SU-DHL-6 (cell line): ENCODE results near the gene ZMYND8.

Experiments used
- CTCF ChIP-seq: fragments of 200-600 bp; sonication (generic); IDR thresholded peaks from one replicate; pipeline ENCODE4 v1.5.1; 2017; ENCODE audit warnings: antibody characterized with exemption, mild to moderate bottlenecking, low read length, moderate library complexity; ENCODE audit not compliant: insufficient read depth, poor library complexity, severe bottlenecking
- EZH2phosphoT487 ChIP-seq: fragments of 200-600 bp; sonication (generic), shearing (Covaris generic); conservative IDR thresholded peaks from 2 replicates; pipeline ENCODE4 v1.6.1; 2018; ENCODE audit warnings: mild to moderate bottlenecking, antibody characterized with exemption, low read length, moderate library complexity, mixed read lengths

DNA sequence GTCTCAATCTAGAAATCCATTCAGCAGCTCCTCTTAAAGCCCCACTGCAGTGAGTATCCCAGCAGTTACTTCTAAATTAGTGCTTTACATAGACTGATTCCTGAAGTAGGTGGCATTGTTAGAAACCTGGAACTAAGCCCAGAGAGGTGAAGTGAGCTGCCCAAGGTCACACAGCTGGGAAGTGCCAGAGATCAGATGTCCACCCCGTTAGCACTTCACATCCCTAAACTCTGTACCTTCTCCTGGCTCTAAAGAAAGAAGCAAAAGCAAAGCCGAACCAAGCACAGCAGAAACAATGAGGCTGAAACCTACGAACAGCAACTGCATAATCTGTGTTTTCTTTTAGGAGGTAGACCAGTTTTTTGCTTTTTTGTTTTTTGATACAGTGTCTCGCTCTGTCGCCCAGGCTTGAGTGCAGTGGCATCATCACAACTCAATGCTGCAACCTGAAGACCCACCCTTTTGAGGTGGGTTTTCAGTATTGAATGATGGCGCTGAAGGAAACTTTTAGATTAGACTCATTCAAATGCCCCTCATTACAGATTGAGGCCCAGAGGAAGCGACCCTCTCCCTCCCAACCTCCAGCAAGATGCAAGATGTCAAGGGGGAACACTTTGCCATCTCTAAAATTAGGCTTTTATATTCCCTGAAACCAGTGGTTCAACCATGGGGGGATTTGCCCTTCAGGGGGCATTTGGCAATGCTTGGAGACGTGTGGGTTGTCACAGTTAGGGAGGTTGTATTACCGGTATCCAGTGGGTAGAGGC is 3.2 kb upstream of the ZMYND8 start:
- TF ChIP-seq CTCF (no peak), EZH2phosphoT487 (no peak)
